ENCODE measurements around the gene APOL5.
"Not testable (repeated sequence)": the region's sequence is repeated elsewhere in the genome, so short reads cannot be mapped to it uniquely, and the experiment has no call there.

APOL5 gene

GRCh38 chr22:35717572-35717971 is at the start of gene APOL5:
Gene APOL5, plus strand, starts transcription at chr22:35717872. Its CDS starts 0 bp downstream, at chr22:35717872.
- no peak for DNase-seq

GRCh38 chr22:35674335-35674734 is 43.3 kb upstream of the APOL5 start:
- DNase-seq: no peak

- DNase-seq: not testable (repeated sequence)
Measured at GRCh38 chr22:35676065-35676464, 41.6 kb upstream of the APOL5 start.

GRCh38 chr22:35677460-35678187 is 40.0 kb upstream of the APOL5 start:
- no peak for DNase-seq

DNA sequence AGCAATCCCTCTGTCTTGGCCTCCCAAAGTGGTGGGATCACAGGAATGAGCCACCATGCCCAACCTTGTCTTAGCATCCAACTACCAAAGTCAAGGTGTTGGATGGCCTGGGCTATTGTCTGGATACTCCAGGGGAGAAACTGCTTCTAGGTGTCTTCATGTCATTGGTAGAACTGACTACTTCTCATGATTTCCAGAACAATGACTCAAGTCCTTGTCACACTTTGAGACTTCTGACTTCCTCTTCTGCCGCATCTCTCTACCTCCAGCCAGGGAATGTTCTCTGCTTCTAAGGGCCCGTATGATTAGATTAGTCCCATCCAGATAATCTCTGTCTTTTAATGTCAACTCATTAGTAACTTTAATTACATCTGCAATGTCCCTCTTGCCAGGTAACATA is 38.8 kb upstream of the APOL5 start:
- no peak for DNase-seq

- not testable (repeated sequence) for DNase-seq
Measured at GRCh38 chr22:35679492-35679891, 38.2 kb upstream of the APOL5 start.

DNA sequence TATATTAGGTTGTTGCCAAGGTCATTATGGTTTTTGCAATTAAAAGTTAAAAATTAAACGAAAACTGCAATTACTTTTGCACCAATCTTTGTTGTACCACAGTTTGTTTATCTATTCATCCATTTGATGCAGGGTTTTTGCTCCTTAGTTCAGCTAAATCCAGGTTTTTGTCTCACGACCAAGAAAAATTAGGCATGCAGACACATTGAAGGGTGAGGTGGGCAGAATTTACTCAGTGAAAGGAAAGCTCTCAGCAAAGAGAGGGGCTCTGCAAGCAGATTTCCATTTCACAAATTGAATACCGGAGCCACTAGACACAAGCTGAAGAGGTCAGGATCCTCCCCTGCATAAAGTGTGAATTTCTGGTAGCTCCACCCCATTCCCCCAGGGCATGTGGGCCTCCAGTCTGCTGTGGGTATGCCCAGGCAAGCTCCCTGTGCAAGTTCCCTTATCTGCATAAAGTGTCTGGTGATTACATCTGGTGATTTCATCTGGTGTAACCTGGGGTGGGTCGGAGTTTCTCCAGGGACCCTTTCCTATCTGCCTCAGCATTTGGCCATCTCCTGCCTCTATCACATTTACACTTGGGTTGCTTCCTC is 36.1 kb upstream of the APOL5 start:
- no peak for DNase-seq

GRCh38 chr22:35683560-35683959 is 34.1 kb upstream of the APOL5 start:
- DNase-seq: no peak

GRCh38 chr22:35684270-35684700 is 33.4 kb upstream of the APOL5 start:
- peak; percentile 41 for DNase-seq

- DNase-seq: no peak
Measured at GRCh38 chr22:35684732-35685131, 32.9 kb upstream of the APOL5 start.

GRCh38 chr22:35685731-35686130 is 31.9 kb upstream of the APOL5 start:
- DNase-seq: peak; percentile 41

GRCh38 chr22:35686298-35686697 is 31.4 kb upstream of the APOL5 start:
- DNase-seq: no peak

- no peak for DNase-seq
Measured at GRCh38 chr22:35687461-35687860, 30.2 kb upstream of the APOL5 start.

GRCh38 chr22:35688913-35689675 is 28.6 kb upstream of the APOL5 start:
- DNase-seq: peak; percentile 25

DNA sequence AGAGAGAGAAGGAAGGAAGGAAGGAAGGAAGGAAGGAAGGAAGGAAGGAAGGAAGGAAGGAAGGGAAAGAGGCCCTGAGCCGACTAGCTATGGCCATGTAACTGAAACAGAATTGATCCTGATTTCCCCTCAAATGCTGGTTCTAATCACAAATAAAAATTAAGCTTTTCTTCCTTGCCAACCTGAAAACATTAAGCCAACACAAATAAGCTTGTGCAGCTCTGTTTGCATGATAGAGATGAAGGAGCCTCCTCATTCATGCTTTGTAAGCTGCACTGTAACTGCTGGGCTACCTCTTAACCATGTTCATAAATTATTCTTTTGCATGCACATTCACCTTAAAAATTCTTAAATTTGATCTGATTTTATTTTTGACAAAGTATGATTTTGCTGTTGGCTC is 27.7 kb upstream of the APOL5 start:
- no peak for DNase-seq

- DNase-seq: no peak
Measured at GRCh38 chr22:35695202-35695601, 22.5 kb upstream of the APOL5 start.

- no peak for DNase-seq
Measured at GRCh38 chr22:35697142-35697541, 20.5 kb upstream of the APOL5 start.

DNA sequence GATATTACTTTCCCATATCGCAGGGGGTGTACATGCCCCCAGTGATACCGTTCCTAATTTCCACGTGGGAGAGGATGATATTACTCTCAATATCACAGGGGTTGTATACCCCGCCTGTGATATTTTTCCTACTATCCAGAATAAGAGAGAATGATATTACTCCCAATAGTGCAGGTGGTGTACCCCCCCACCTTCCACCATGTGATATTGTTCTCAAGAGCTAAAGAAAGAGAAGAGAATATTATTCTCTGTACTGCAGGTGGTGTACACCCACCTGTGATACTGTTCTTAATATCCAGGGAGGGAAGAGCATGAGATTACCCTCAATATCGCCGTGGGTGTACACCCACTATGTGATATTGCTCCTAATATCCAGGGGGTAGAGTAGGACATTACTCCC is 17.8 kb upstream of the APOL5 start:
- not testable (repeated sequence) for DNase-seq

DNA sequence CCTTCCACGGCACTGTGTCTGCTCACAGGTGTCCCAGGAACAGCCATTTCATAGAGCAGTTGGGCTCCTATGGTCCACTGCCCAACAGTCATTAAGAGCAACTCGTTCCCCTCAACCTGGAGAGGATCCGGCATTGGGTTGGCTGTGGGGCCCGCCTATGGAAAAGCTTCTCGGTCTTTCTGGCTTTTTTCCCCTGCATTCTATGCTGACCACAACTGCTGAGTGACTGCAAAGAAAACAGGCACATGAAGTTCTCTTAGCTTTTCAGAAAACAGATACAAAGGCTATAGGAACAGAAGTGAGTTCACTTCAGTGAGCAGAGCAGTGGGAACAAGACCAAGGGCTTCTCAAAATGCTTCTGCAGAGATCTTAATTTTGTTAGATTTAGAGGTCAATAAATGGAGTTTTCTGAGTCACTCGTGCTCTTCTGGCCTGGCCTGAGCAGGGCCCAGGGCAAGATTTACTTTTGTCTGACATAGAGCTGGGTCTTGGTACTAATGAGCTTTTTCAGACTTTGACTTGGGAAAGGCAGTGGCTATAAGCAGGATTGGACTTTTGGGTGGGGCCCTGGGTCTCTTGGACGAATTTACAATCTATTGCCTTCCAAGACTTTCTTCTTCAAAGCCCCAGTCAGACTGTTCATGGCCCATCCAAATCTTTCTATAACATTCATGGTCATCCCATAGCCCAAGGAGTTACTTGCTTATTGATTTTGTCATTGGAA is 13.6 kb upstream of the APOL5 start:
- DNase-seq: no peak

GRCh38 chr22:35705141-35705540 is 12.5 kb upstream of the APOL5 start:
- DNase-seq: peak; percentile 92

DNA sequence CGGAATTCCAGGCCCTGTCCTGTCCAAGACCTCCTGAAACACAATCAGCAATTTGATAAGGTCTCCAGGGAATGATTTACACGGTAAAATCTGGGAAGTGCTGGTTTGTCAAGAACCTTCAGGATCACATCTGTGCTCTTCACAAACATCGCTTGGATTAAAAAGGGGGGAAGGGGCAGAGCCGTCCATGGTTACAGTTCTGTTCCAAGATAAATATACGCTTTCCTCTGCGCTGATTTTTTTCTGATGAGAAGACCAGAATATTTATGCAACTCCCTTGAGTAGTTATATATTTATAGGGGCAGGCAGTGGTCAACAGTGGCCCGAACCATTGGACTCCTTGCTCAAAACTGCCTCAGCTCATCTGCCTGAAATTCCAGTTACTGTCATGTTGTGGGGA is 9.2 kb upstream of the APOL5 start:
- peak; percentile 28 for DNase-seq

GRCh38 chr22:35708917-35709316 is 8.8 kb upstream of the APOL5 start:
- DNase-seq: no peak

- no peak for DNase-seq
Measured at GRCh38 chr22:35711336-35711735, 6.3 kb upstream of the APOL5 start.

Data from fibroblast of skin of right biceps (primary cell).